Ecto neural progenitor cell (in vitro differentiated cells): Measurements from ENCODE around the gene KIF1B.
A peak's percentile ranks its signal among the peaks of the same experiment; 100 is the strongest.

Experiments used
- DNase-seq: peaks from one replicate; pipeline ENCODE4 v3.0.0-alpha.2; 2018; ENCODE audit warnings: low spot score

KIF1B gene

GRCh38 chr1:10338047-10338446 lies 127.7 kb downstream of the KIF1B start:
- DNase-seq: peak; percentile 57

GRCh38 chr1:10338611-10339010 lies 128.2 kb downstream of the KIF1B start:
- no peak for DNase-seq

- no peak for DNase-seq
Observed at GRCh38 chr1:10339036-10339567, 128.7 kb downstream of the KIF1B start.

GRCh38 chr1:10339815-10340214 lies 129.4 kb downstream of the KIF1B start:
- peak; percentile 60 for DNase-seq

- no peak for DNase-seq
Observed at GRCh38 chr1:10340930-10341590, 130.7 kb downstream of the KIF1B start.

GRCh38 chr1:10347109-10347508 lies 136.7 kb downstream of the KIF1B start:
- DNase-seq: no peak

- no peak for DNase-seq
Observed at GRCh38 chr1:10353282-10353681, 142.9 kb downstream of the KIF1B start.

GRCh38 chr1:10353693-10354092 lies 143.3 kb downstream of the KIF1B start:
- DNase-seq: no peak

- no peak for DNase-seq
Observed at GRCh38 chr1:10360045-10360444, 149.7 kb downstream of the KIF1B start.

- no peak for DNase-seq
Observed at GRCh38 chr1:10361515-10361914, 151.1 kb downstream of the KIF1B start.

GRCh38 chr1:10368194-10368593 lies 157.8 kb downstream of the KIF1B start:
- no peak for DNase-seq

- DNase-seq: no peak
Observed at GRCh38 chr1:10374442-10374860, 164.1 kb downstream of the KIF1B start.

GRCh38 chr1:10377365-10378029 lies 167.1 kb downstream of the KIF1B start:
- peak; percentile 52 for DNase-seq

GRCh38 chr1:10378081-10378841 lies 167.9 kb downstream of the KIF1B start:
- DNase-seq: no peak

GRCh38 chr1:10379101-10379620 lies 168.8 kb downstream of the KIF1B start:
- DNase-seq: no peak

GRCh38 chr1:10379676-10380075 lies 169.3 kb downstream of the KIF1B start:
- DNase-seq: no peak

- no peak for DNase-seq
Observed at GRCh38 chr1:10380594-10381275, 170.4 kb downstream of the KIF1B start.

GRCh38 chr1:10383630-10384029 lies 173.3 kb downstream of the KIF1B start:
- DNase-seq: no peak

- no peak for DNase-seq
Observed at GRCh38 chr1:10384219-10384618, 173.8 kb downstream of the KIF1B start.

- no peak for DNase-seq
Observed at GRCh38 chr1:10386761-10387676, 176.6 kb downstream of the KIF1B start.
